HG02610 (cell line): ENCODE measurements around the gene PPP6R2.
"Not testable (repeated sequence)": the region's sequence is repeated elsewhere in the genome, so short reads cannot be mapped to it uniquely, and the experiment has no call there.

Source experiments
- ATAC-seq: cut with Tn5 transposase; IDR thresholded peaks from one replicate; pipeline ENCODE4 v1.9.1; 2021; ENCODE audit warnings: mild to moderate bottlenecking, moderate library complexity; ENCODE audit not compliant: unreplicated experiment

Gene PPP6R2

GRCh38 chr22:50317674-50318073 is 25.5 kb upstream of the PPP6R2 start:
- no peak for ATAC-seq

GRCh38 chr22:50318356-50318697 is 24.8 kb upstream of the PPP6R2 start:
- no peak for ATAC-seq

GRCh38 chr22:50318698-50319411 is 24.3 kb upstream of the PPP6R2 start:
- ATAC-seq = no peak

- no peak for ATAC-seq
These were observed 23.6 kb upstream of the PPP6R2 start for GRCh38 chr22:50319503-50319951.

- ATAC-seq = no peak
These were observed 23.0 kb upstream of the PPP6R2 start for GRCh38 chr22:50320116-50320515.

GRCh38 chr22:50320671-50321325 is 22.3 kb upstream of the PPP6R2 start:
- ATAC-seq = no peak

- not testable (repeated sequence) for ATAC-seq
These were observed 20.6 kb upstream of the PPP6R2 start for GRCh38 chr22:50322382-50323104.

- no peak for ATAC-seq
These were observed 19.2 kb upstream of the PPP6R2 start for GRCh38 chr22:50323900-50324299.

- ATAC-seq = no peak
These were observed 17.5 kb upstream of the PPP6R2 start for GRCh38 chr22:50325444-50326224.

- no peak for ATAC-seq
These were observed 16.7 kb upstream of the PPP6R2 start for GRCh38 chr22:50326225-50326955.

GRCh38 chr22:50326956-50327710 is 16.0 kb upstream of the PPP6R2 start, which contains the start of gene DENND6B:
DENND6B (minus strand) TSS chr22:50327012; CDS start chr22:50326988, 24 bp downstream.
- peak; percentile 91 for ATAC-seq

- ATAC-seq = no peak
These were observed 15.5 kb upstream of the PPP6R2 start for GRCh38 chr22:50327711-50328019.

- ATAC-seq = no peak
These were observed 13.9 kb upstream of the PPP6R2 start for GRCh38 chr22:50329236-50329635.

- ATAC-seq = not testable (repeated sequence)
These were observed 8.7 kb upstream of the PPP6R2 start for GRCh38 chr22:50334433-50334832.

GRCh38 chr22:50337262-50338041 is 5.7 kb upstream of the PPP6R2 start:
- ATAC-seq = no peak

GRCh38 chr22:50338042-50338573 is 5.0 kb upstream of the PPP6R2 start:
- ATAC-seq = no peak

- ATAC-seq = no peak
These were observed 4.2 kb upstream of the PPP6R2 start for GRCh38 chr22:50338860-50339462.
